Neural cell (in vitro differentiated cells): ENCODE measurements around the gene RAB3GAP2. TPM values are rescaled to one million over a fixed set of nuclear protein-coding genes. Genes with fewer than 3 reads are reported as not detected.

Experiments used
- H2AFZ ChIP-seq: fragments of 200-600, 300-800 bp; sonication (generic), shearing (Covaris generic); 2 replicates; pipeline ENCODE4 v1.6.0; 2014; ENCODE audit warnings: low read depth, mild to moderate bottlenecking, antibody characterized with exemption, low read length, moderate library complexity
- H3F3A ChIP-seq: fragments of 200-600 bp; shearing (Covaris generic); 2 replicates; pipeline ENCODE4 v1.6.1; 2016; ENCODE audit warnings: mild to moderate bottlenecking, moderate library complexity, mixed read lengths, antibody characterized with exemption, low read length; ENCODE audit not compliant: insufficient read depth, poor library complexity, severe bottlenecking
- H3K27ac ChIP-seq: fragments of 200-600, 300-800 bp; sonication (generic), shearing (Covaris generic); 2 replicates; pipeline ENCODE4 v1.5.1; 2014; ENCODE audit warnings: mild to moderate bottlenecking, low read length, moderate library complexity
- H3K27me3 ChIP-seq: fragments of 300-800, 200-600 bp; sonication (generic), shearing (Covaris generic); 2 replicates; pipeline ENCODE4 v1.6.0; 2014; ENCODE audit warnings: mild to moderate bottlenecking, low read depth, low read length, moderate library complexity; ENCODE audit not compliant: insufficient read depth
- H3K36me3 ChIP-seq: fragments of 300-800, 200-600 bp; sonication (generic), shearing (Covaris generic); 2 replicates; pipeline ENCODE4 v1.5.1; 2014; ENCODE audit warnings: mild to moderate bottlenecking, antibody characterized with exemption, low read length, moderate library complexity; ENCODE audit not compliant: insufficient read depth
- H3K4me2 ChIP-seq: fragments of 300-800, 200-600 bp; sonication (generic), shearing (Covaris generic); 2 replicates; pipeline ENCODE4 v1.6.0; 2014; ENCODE audit warnings: mild to moderate bottlenecking, low read length
- H3K4me3 ChIP-seq: fragments of 300-800, 200-600 bp; sonication (generic), shearing (Covaris generic); 2 replicates; pipeline ENCODE4 v1.5.1; 2014; ENCODE audit warnings: mild to moderate bottlenecking, low read length, moderate library complexity
- H3K79me2 ChIP-seq: fragments of 200-600 bp; shearing (Covaris generic); replicated peaks from 2 replicates; pipeline ENCODE4 v1.6.0; 2014; ENCODE audit warnings: mild to moderate bottlenecking, low read length, moderate library complexity; ENCODE audit not compliant: insufficient read depth
- H3K9ac ChIP-seq: fragments of 300-800, 200-600 bp; sonication (generic), shearing (Covaris generic); 2 replicates; pipeline ENCODE4 v1.6.1; 2016; ENCODE audit warnings: mild to moderate bottlenecking, low read length, mixed read lengths
- H3K9me2 ChIP-seq: fragments of 200-600 bp; shearing (Covaris generic); 2 replicates; pipeline ENCODE4 v1.6.1; 2016; ENCODE audit warnings: mild to moderate bottlenecking, low read length, mixed read lengths; ENCODE audit not compliant: insufficient read depth
- H3K9me3 ChIP-seq: fragments of 200-600, 300-800 bp; sonication (generic), shearing (Covaris generic); 2 replicates; pipeline ENCODE4 v1.6.1; 2016; ENCODE audit warnings: mild to moderate bottlenecking, mixed run types, low read length, moderate library complexity, mixed read lengths
- H4K20me1 ChIP-seq: fragments of 200-600 bp; shearing (Covaris generic); 2 replicates; pipeline ENCODE4 v1.6.1; 2016; ENCODE audit warnings: mild to moderate bottlenecking, mixed run types; ENCODE audit not compliant: insufficient read depth
- EP300 ChIP-seq: fragments of 450-650 bp; conservative IDR thresholded peaks from 2 replicates; pipeline ENCODE4 v1.6.1; 2014; ENCODE audit warnings: antibody characterized with exemption, mild to moderate bottlenecking, moderate library complexity; ENCODE audit not compliant: poor library complexity, severe bottlenecking
- EZH2 ChIP-seq: fragments of 200-600, 300-800 bp; shearing (Covaris generic), sonication (generic); IDR thresholded peaks from 2 replicates; pipeline ENCODE4 v1.6.1; 2014; ENCODE audit warnings: antibody characterized with exemption, low read length, borderline replicate concordance, mild to moderate bottlenecking; ENCODE audit not compliant: insufficient read depth, poor library complexity, severe bottlenecking
- MXI1 ChIP-seq: fragments of 450-650 bp; conservative IDR thresholded peaks from 2 replicates; pipeline ENCODE4 v1.6.1; 2014; ENCODE audit warnings: antibody characterized with exemption, mild to moderate bottlenecking; ENCODE audit not compliant: poor library complexity, severe bottlenecking
- POLR2AphosphoS5 ChIP-seq: IDR thresholded peaks from 2 replicates; pipeline ENCODE4 v1.6.1; 2012
- RAD21 ChIP-seq: fragments of 450-650 bp; conservative IDR thresholded peaks from 2 replicates; pipeline ENCODE4 v1.6.1; 2014; ENCODE audit warnings: antibody characterized with exemption, mild to moderate bottlenecking, moderate library complexity
- SMC3 ChIP-seq: fragments of 450-650 bp; conservative IDR thresholded peaks from 2 replicates; pipeline ENCODE4 v1.6.1; 2014; ENCODE audit warnings: antibody characterized with exemption, mild to moderate bottlenecking, moderate library complexity; ENCODE audit not compliant: poor library complexity
- TAF1 ChIP-seq: IDR thresholded peaks from 2 replicates; pipeline ENCODE4 v1.6.1; 2012; ENCODE audit warnings: low read depth
- polyA minus RNA-seq: library from RNA; depleted of rRNA, polyadenylated mRNA; stranded (reverse); fragments of >200 nt; gene quantifications from 2 replicates; pipeline ENCODE4 v1.2.3, GENCODE V29; 2014
- polyA plus RNA-seq: library from polyadenylated mRNA; depleted of rRNA; stranded (reverse); fragments of >200 nt; gene quantifications from 2 replicates; pipeline ENCODE4 v1.2.3, GENCODE V29; 2014
- TF ChIP-seq, protein P1 (sequence below): IDR thresholded peaks from 2 replicates; pipeline ENCODE4 v1.6.1; 2012; ENCODE audit warnings: borderline replicate concordance
- TF ChIP-seq, protein P2 (sequence below): fragments of 450-650 bp; IDR thresholded peaks from 2 replicates; pipeline ENCODE4 v1.5.1; 2014; ENCODE audit warnings: antibody characterized with exemption, mild to moderate bottlenecking, moderate library complexity; ENCODE audit not compliant: poor library complexity, severe bottlenecking

Gene RAB3GAP2, protein sequence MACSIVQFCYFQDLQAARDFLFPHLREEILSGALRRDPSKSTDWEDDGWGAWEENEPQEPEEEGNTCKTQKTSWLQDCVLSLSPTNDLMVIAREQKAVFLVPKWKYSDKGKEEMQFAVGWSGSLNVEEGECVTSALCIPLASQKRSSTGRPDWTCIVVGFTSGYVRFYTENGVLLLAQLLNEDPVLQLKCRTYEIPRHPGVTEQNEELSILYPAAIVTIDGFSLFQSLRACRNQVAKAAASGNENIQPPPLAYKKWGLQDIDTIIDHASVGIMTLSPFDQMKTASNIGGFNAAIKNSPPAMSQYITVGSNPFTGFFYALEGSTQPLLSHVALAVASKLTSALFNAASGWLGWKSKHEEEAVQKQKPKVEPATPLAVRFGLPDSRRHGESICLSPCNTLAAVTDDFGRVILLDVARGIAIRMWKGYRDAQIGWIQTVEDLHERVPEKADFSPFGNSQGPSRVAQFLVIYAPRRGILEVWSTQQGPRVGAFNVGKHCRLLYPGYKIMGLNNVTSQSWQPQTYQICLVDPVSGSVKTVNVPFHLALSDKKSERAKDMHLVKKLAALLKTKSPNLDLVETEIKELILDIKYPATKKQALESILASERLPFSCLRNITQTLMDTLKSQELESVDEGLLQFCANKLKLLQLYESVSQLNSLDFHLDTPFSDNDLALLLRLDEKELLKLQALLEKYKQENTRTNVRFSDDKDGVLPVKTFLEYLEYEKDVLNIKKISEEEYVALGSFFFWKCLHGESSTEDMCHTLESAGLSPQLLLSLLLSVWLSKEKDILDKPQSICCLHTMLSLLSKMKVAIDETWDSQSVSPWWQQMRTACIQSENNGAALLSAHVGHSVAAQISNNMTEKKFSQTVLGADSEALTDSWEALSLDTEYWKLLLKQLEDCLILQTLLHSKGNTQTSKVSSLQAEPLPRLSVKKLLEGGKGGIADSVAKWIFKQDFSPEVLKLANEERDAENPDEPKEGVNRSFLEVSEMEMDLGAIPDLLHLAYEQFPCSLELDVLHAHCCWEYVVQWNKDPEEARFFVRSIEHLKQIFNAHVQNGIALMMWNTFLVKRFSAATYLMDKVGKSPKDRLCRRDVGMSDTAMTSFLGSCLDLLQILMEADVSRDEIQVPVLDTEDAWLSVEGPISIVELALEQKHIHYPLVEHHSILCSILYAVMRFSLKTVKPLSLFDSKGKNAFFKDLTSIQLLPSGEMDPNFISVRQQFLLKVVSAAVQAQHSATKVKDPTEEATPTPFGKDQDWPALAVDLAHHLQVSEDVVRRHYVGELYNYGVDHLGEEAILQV (N-terminal part only)
- polyA plus RNA-seq (39.9 and 41.0 TPM in 2 replicates), polyA minus RNA-seq (66.7 and 74.9 TPM in 2 replicates)

DNA sequence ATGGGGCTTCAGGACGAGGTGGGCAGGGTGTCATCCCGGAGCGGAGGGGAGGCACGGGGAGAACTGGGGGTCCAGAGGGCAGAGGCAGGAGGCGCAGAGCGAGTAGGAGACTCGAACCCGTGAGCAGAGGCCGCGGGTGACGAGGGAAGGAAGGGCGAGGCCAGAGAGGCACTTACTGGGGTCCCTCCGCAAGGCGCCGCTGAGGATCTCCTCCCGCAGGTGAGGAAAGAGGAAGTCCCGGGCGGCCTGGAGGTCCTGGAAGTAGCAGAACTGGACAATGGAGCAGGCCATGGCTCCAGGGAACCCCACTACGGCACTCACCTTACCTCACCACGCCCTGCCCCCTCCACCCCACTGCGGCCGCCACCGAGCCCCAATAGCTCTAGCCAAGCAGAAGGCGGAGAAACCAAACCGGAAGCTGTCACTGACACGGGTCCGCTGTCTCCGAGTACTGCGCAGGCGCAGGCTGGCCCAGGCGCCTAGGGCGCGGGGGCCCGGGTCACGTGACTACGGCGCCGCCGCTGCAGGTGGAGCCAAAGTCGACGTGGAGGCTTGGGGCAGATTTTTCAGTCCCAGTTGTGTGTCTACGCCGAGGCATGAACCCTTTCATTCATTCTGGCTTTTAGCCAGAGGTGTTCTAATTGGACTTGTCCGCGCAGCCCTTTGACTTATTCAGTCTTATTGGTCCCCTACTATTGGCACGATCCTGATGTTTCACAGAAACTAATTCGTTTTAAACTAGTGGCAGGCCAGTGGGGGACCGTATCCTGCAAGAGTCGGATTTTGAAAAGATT is at the start of gene RAB3GAP2:
TSS of gene RAB3GAP2 (minus strand) at position 407 of the 794 bp plus-strand sequence. CDS start at position 291, 116 bp downstream.
- Histone ChIP-seq H3K79me2 (peaks cover 41% of the 10 kb centered on the region), H3K4me3 (peak within 1 kb of the TSS; percentile 91), H3K4me2 (peak within 1 kb of the TSS; percentile 90), H3K27me3 (no peaks in the 10 kb centered on the region), H3K36me3 (peaks cover 10% of the 10 kb centered on the region), H3K27ac (peak within 1 kb of the TSS; percentile 96), H4K20me1 (no peaks in the 10 kb centered on the region), H3F3A (no peaks in the 10 kb centered on the region), H3K9me3 (no peaks in the 10 kb centered on the region), H3K9ac (peak within 1 kb of the TSS; percentile 97), H3K9me2 (no peaks in the 10 kb centered on the region), H2AFZ (peak within 1 kb of the TSS; percentile 97)
- TF ChIP-seq, protein P1, sequence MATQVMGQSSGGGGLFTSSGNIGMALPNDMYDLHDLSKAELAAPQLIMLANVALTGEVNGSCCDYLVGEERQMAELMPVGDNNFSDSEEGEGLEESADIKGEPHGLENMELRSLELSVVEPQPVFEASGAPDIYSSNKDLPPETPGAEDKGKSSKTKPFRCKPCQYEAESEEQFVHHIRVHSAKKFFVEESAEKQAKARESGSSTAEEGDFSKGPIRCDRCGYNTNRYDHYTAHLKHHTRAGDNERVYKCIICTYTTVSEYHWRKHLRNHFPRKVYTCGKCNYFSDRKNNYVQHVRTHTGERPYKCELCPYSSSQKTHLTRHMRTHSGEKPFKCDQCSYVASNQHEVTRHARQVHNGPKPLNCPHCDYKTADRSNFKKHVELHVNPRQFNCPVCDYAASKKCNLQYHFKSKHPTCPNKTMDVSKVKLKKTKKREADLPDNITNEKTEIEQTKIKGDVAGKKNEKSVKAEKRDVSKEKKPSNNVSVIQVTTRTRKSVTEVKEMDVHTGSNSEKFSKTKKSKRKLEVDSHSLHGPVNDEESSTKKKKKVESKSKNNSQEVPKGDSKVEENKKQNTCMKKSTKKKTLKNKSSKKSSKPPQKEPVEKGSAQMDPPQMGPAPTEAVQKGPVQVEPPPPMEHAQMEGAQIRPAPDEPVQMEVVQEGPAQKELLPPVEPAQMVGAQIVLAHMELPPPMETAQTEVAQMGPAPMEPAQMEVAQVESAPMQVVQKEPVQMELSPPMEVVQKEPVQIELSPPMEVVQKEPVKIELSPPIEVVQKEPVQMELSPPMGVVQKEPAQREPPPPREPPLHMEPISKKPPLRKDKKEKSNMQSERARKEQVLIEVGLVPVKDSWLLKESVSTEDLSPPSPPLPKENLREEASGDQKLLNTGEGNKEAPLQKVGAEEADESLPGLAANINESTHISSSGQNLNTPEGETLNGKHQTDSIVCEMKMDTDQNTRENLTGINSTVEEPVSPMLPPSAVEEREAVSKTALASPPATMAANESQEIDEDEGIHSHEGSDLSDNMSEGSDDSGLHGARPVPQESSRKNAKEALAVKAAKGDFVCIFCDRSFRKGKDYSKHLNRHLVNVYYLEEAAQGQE: no peak
- TF ChIP-seq TAF1: no peak
- no peak for TF ChIP-seq EZH2
- TF ChIP-seq MXI1: peak; percentile 48
- TF ChIP-seq EP300: peak; percentile 53
- TF ChIP-seq RAD21: peak; percentile 38
- peak; percentile 26 for TF ChIP-seq SMC3
- TF ChIP-seq, protein P2, sequence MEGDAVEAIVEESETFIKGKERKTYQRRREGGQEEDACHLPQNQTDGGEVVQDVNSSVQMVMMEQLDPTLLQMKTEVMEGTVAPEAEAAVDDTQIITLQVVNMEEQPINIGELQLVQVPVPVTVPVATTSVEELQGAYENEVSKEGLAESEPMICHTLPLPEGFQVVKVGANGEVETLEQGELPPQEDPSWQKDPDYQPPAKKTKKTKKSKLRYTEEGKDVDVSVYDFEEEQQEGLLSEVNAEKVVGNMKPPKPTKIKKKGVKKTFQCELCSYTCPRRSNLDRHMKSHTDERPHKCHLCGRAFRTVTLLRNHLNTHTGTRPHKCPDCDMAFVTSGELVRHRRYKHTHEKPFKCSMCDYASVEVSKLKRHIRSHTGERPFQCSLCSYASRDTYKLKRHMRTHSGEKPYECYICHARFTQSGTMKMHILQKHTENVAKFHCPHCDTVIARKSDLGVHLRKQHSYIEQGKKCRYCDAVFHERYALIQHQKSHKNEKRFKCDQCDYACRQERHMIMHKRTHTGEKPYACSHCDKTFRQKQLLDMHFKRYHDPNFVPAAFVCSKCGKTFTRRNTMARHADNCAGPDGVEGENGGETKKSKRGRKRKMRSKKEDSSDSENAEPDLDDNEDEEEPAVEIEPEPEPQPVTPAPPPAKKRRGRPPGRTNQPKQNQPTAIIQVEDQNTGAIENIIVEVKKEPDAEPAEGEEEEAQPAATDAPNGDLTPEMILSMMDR: peak; percentile 24
- TF ChIP-seq POLR2AphosphoS5: peak; percentile 95
